ENCODE data around the gene SRGAP3. TPM values are rescaled to one million over a fixed set of nuclear protein-coding genes. Genes with fewer than 3 reads are reported as not detected.

Gene SRGAP3
- total and polyA plus RNA-seq, 2 experiments from 2014 or later: 0.89 to 1.7 TPM

- Histone ChIP-seq H3K4me3 (no peak overlapping the region), H3K9ac (no peak overlapping the region), H3K27me3 (replicated peaks; ENCODE audit: insufficient read depth) (no peaks in the 10 kb centered on the region; the same call in none of the 2 replicates), H3F3A (ENCODE audit: insufficient read depth) (no peaks in the 10 kb centered on the region), H3K9me2 (ENCODE audit: insufficient read depth) (no peaks in the 10 kb centered on the region), H3K27ac (no peak overlapping the region), H3K4me1 (ENCODE audit: insufficient read depth) (no peaks in the 10 kb centered on the region), H4K20me1 (ENCODE audit: insufficient read depth) (no peaks in the 10 kb centered on the region), H3K36me3 (ENCODE audit: low read depth) (no peaks in the 10 kb centered on the region), H2AFZ (no peak overlapping the region), H3K9me3 (ENCODE audit: low read depth) (no peaks in the 10 kb centered on the region), H3K4me2 (ENCODE audit: unreplicated experiment) (no peak overlapping the region), H3K79me2 (ENCODE audit: insufficient read depth) (no peaks in the 10 kb centered on the region)
- DNase-seq: no peak
- TF ChIP-seq EZH2phosphoT487 (IDR thresholded peaks at IDR 0.05; ENCODE audit: insufficient read depth, low read depth) (no peak), EZH2 (IDR thresholded peaks at IDR 0.05; ENCODE audit: insufficient read depth, poor library complexity, severe bottlenecking) (no peak)
- WGBS, 2 experiments (ENCODE audit: low coverage in 1 of 2, low lambda C conversion rate in 2 of 2, missing lambda C conversion rate in 2 of 2): 79 to 83% methylated on average over 12 of the region's 12 CpGs
- in situ Hi-C loops (cut with MboI): no loop called here
These were observed 10.9 kb upstream of the SRGAP3 start for GRCh38 chr3:9260305-9260704.

- H3K27ac ChIP-seq: no peak overlapping the region
- H3K4me3 ChIP-seq: no peak overlapping the region
- no peak for DNase-seq
- H3K79me2 ChIP-seq (ENCODE audit: insufficient read depth): no peaks in the 10 kb centered on the region
- TF ChIP-seq EZH2 (IDR thresholded peaks at IDR 0.05; ENCODE audit: insufficient read depth, poor library complexity, severe bottlenecking) (no peak), EZH2phosphoT487 (IDR thresholded peaks at IDR 0.05; ENCODE audit: insufficient read depth, low read depth) (no peak)
- no peaks in the 10 kb centered on the region for H3K9me2 ChIP-seq (ENCODE audit: insufficient read depth)
- H3K4me2 ChIP-seq (ENCODE audit: unreplicated experiment): no peak overlapping the region
- no peaks in the 10 kb centered on the region for H3K4me1 ChIP-seq (ENCODE audit: insufficient read depth)
- no peaks in the 10 kb centered on the region for H3K9me3 ChIP-seq (ENCODE audit: low read depth)
- no peaks in the 10 kb centered on the region; the same call in 1 of the 2 replicates for H3F3A ChIP-seq (ENCODE audit: insufficient read depth)
- no peaks in the 10 kb centered on the region; the same call in none of the 2 replicates for H3K27me3 ChIP-seq (replicated peaks; ENCODE audit: insufficient read depth)
- in situ Hi-C loops (cut with MboI): no loop called here
- no peak overlapping the region for H2AFZ ChIP-seq
- H3K36me3 ChIP-seq (ENCODE audit: low read depth): no peaks in the 10 kb centered on the region
- WGBS, 2 experiments (ENCODE audit: low coverage in 1 of 2, low lambda C conversion rate in 2 of 2, missing lambda C conversion rate in 2 of 2): 48 to 53% methylated on average over 2 of the region's 2 CpGs
- H4K20me1 ChIP-seq (ENCODE audit: insufficient read depth): no peaks in the 10 kb centered on the region
- no peak overlapping the region for H3K9ac ChIP-seq
These were observed 7.6 kb upstream of the SRGAP3 start for GRCh38 chr3:9257092-9257491.

GRCh38 chr3:9255976-9256375 is 6.5 kb upstream of the SRGAP3 start:
- Histone ChIP-seq H3K36me3 (ENCODE audit: low read depth) (no peaks in the 10 kb centered on the region), H3K27ac (no peak overlapping the region), H3K9me2 (ENCODE audit: insufficient read depth) (no peaks in the 10 kb centered on the region), H3K4me1 (ENCODE audit: insufficient read depth) (no peaks in the 10 kb centered on the region), H3K79me2 (ENCODE audit: insufficient read depth) (no peaks in the 10 kb centered on the region), H4K20me1 (ENCODE audit: insufficient read depth) (no peaks in the 10 kb centered on the region), H3K4me3 (no peak overlapping the region), H3K27me3 (replicated peaks; ENCODE audit: insufficient read depth) (no peaks in the 10 kb centered on the region; the same call in 1 of the 2 replicates), H2AFZ (no peak overlapping the region), H3K4me2 (ENCODE audit: unreplicated experiment) (no peak overlapping the region), H3F3A (ENCODE audit: insufficient read depth) (no peaks in the 10 kb centered on the region; the same call in 1 of the 2 replicates), H3K9ac (no peak overlapping the region), H3K9me3 (ENCODE audit: low read depth) (no peaks in the 10 kb centered on the region)
- no peak for DNase-seq
- in situ Hi-C loops (cut with MboI): no loop called here
- TF ChIP-seq EZH2 (IDR thresholded peaks at IDR 0.05; ENCODE audit: insufficient read depth, poor library complexity, severe bottlenecking): no peak
- no peak for TF ChIP-seq EZH2phosphoT487 (IDR thresholded peaks at IDR 0.05; ENCODE audit: insufficient read depth, low read depth)
- 16 to 25% methylated on average over 4 of the region's 4 CpGs for WGBS, 2 experiments (ENCODE audit: low coverage in 1 of 2, low lambda C conversion rate in 2 of 2, missing lambda C conversion rate in 2 of 2)

GRCh38 chr3:9254764-9255163 is 5.3 kb upstream of the SRGAP3 start:
- in situ Hi-C loops (cut with MboI): no loop called here
- Histone ChIP-seq H3K4me3 (no peak overlapping the region), H3K9me2 (ENCODE audit: insufficient read depth) (no peaks in the 10 kb centered on the region), H3K9me3 (ENCODE audit: low read depth) (no peaks in the 10 kb centered on the region), H3K27ac (no peak overlapping the region), H3K27me3 (replicated peaks; ENCODE audit: insufficient read depth) (no peaks in the 10 kb centered on the region; the same call in 1 of the 2 replicates), H4K20me1 (ENCODE audit: insufficient read depth) (no peaks in the 10 kb centered on the region), H3K36me3 (ENCODE audit: low read depth) (no peaks in the 10 kb centered on the region), H3K4me2 (ENCODE audit: unreplicated experiment) (no peak overlapping the region), H2AFZ (no peak overlapping the region), H3K79me2 (ENCODE audit: insufficient read depth) (no peaks in the 10 kb centered on the region), H3F3A (ENCODE audit: insufficient read depth) (no peaks in the 10 kb centered on the region; the same call in 1 of the 2 replicates), H3K9ac (no peak overlapping the region), H3K4me1 (ENCODE audit: insufficient read depth) (peaks cover 4% of the 10 kb centered on the region; the same call in 1 of the 2 replicates)
- no peak for TF ChIP-seq EZH2 (IDR thresholded peaks at IDR 0.05; ENCODE audit: insufficient read depth, poor library complexity, severe bottlenecking)
- TF ChIP-seq EZH2phosphoT487 (IDR thresholded peaks at IDR 0.05; ENCODE audit: insufficient read depth, low read depth): no peak
- DNase-seq: no peak
- 18% methylated on average over 1 of the region's 1 CpG; no CpG with 5 or more reads in 1 of the 2 experiments for WGBS, 2 experiments (ENCODE audit: low coverage in 1 of 2, low lambda C conversion rate in 2 of 2, missing lambda C conversion rate in 2 of 2)
